ENCODE measurements around the gene VWA5B2. TPM values are rescaled to one million over a fixed set of nuclear protein-coding genes. Genes with fewer than 3 reads are reported as not detected.

Gene VWA5B2
- total and polyA plus RNA-seq, 2 of the 4 experiments (the other 2 are of a cell fraction): not detected

GRCh38 chr3:184227481-184227935 is 1.9 kb upstream of the VWA5B2 start:
- H2AK9ac ChIP-seq (replicated peaks; ENCODE audit: low read depth, low read length, poor library complexity): peak overlapping the region; percentile 23
- H3K27me3 ChIP-seq (ENCODE audit: control insufficient read depth, insufficient read depth, low read length): peaks cover 62% of the 10 kb centered on the region
- in situ Hi-C loops (cut with MboI; ENCODE audit: low sequenced_read_pairs) (no loop called here), dilution Hi-C loops (cut with HindIII; ENCODE audit: low sequenced_read_pairs, unreplicated experiment) (no loop called here), intact Hi-C loops (cut with micrococcal nuclease) (loop anchor here (5.0 kb wide), 1 partner anchor 60 kb away; no protein-coding TSS in a partner anchor)
- H3K9me1 ChIP-seq (ENCODE audit: insufficient read depth, low read length): no peaks in the 10 kb centered on the region
- DNase-seq (no peak), ATAC-seq (ENCODE audit: low read depth) (peak; percentile 44; the same call in 1 of the 2 replicates)
- H2BK120ac ChIP-seq (ENCODE audit: low read depth, low read length): no peak overlapping the region
- H3K4me1 ChIP-seq (ENCODE audit: control insufficient read depth, insufficient read depth, low read length): no peaks in the 10 kb centered on the region; the same call in 1 of the 2 replicates
- ChIA-PET CTCF (interaction anchor here (0.8 to 1.6 kb wide), 10 partner anchors 11 to 329 kb away, joined by 3 to 10 read pairs (median 4); partner anchors contain the start of gene EEF1AKMT4), POLR2A (ENCODE audit: unreplicated experiment) (no interaction called here)
- no peak overlapping the region for H2BK5ac ChIP-seq (ENCODE audit: low read depth, low read length, poor library complexity, severe bottlenecking)
- H2AFZ ChIP-seq (replicated peaks; ENCODE audit: low read length, poor library complexity): no peak overlapping the region
- no TSS peak for BruUV-seq (replicated peaks)
- WGBS, 2 experiments (ENCODE audit: extremely low coverage in 2 of 2, insufficient read length in 1 of 2): no CpG with 5 or more reads among the region's 2 CpGs
- H3K9ac ChIP-seq (ENCODE audit: low read depth, low read length): no peak overlapping the region
- peak; percentile 49 for TF ChIP-seq SMC3 (IDR thresholded peaks at IDR 0.05; ENCODE audit: low read depth, low read length)
- peak; percentile 60 for TF ChIP-seq CTCF (conservative IDR thresholded peaks at IDR 0.05; ENCODE audit: low read depth, low read length)
- TF ChIP-seq RAD21 (IDR thresholded peaks at IDR 0.05; ENCODE audit: low read length): peak; percentile 33; the same call in 1 of the 2 replicates
- TF ChIP-seq MAFK (IDR thresholded peaks at IDR 0.05; ENCODE audit: low read depth, low read length): no peak
- no peaks in the 10 kb centered on the region for H3K9me3 ChIP-seq (ENCODE audit: control insufficient read depth, insufficient read depth, low read length)
- H4K91ac ChIP-seq (ENCODE audit: insufficient read depth, low read depth, low read length): no peak overlapping the region
- no peak overlapping the region for H3K56ac ChIP-seq (ENCODE audit: extremely low read depth, insufficient read depth, low read length)
- H3K27ac ChIP-seq (ENCODE audit: insufficient read depth, low read length): no peak overlapping the region
- H2AK5ac ChIP-seq (ENCODE audit: low read depth, low read length): no peak overlapping the region
- no peak overlapping the region for H3K4me3 ChIP-seq (ENCODE audit: insufficient read depth, low read depth, low read length)
- H3K36me3 ChIP-seq (ENCODE audit: control insufficient read depth, insufficient read depth, low read length): no peaks in the 10 kb centered on the region
- H4K8ac ChIP-seq (ENCODE audit: low read depth in 2 of 2, low read length in 2 of 2): no peak overlapping the region
- H3K79me1 ChIP-seq (ENCODE audit: low read depth in 1 of 2, low read length in 2 of 2): no peaks in the 10 kb centered on the region
- H3K4me2 ChIP-seq (ENCODE audit: low read depth, low read length): no peak overlapping the region
- H4K5ac ChIP-seq (ENCODE audit: low read depth, low read length): no peak overlapping the region
- H3K4ac ChIP-seq (ENCODE audit: low read depth, low read length): no peak overlapping the region
- H3K23ac ChIP-seq (ENCODE audit: low read depth, low read length): no peak overlapping the region
- no peak overlapping the region for H2BK15ac ChIP-seq (ENCODE audit: low read depth, low read length)
- H4K20me1 ChIP-seq (ENCODE audit: insufficient read depth, low read length): no peaks in the 10 kb centered on the region
- H2BK20ac ChIP-seq (ENCODE audit: low read depth, low read length): no peak overlapping the region
- H3K18ac ChIP-seq (ENCODE audit: low read depth, low read length): no peak overlapping the region
- no peak overlapping the region for H3K14ac ChIP-seq (replicated peaks; ENCODE audit: low read depth, low read length)
